ENCODE measurements around the gene EP400.

DNA sequence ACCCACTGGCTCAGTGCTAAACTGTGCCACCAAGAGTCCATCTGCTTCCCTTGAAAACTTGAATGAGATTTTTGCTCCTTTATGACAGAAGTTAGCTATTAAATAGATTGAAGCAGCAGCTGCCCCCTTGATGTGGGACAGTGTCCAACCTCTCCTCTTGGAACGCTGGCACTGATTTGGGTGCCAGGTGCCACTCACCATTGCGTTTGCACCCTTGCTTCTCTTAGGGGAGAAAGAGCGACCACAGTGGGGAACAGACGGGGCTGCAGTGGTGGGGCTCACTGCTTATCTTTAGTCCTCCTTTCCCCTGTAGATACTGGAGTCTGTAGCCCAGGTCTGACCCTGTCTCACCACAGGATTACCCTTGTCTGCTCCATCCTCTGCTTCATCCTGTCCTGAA lies 9.4 kb downstream of the EP400 start:
- TF ChIP-seq GATA2 (IDR thresholded peaks at IDR 0.05; ENCODE audit: low read depth, low read length) (no peak), GATA3 (IDR thresholded peaks at IDR 0.05; ENCODE audit: low read depth, low read length) (no peak)

Measured in SH-SY5Y (cell line).